CD14-positive monocyte (primary cell): ENCODE results near the gene IGFL1. TPM values are rescaled to one million over a fixed set of nuclear protein-coding genes. Genes with fewer than 3 reads are reported as not detected.
"Not testable (repeated sequence)": the region's sequence is repeated elsewhere in the genome, so short reads cannot be mapped to it uniquely, and the experiment has no call there.

Experiments
- DNase-seq, 3 donors: peaks; one replicate each; pipeline ENCODE4 v3.0.0-alpha.2; 2011 to 2022
- H2AFZ ChIP-seq: 2 replicates; pipeline ENCODE4 v1.6.0; 2012; ENCODE audit warnings: mild to moderate bottlenecking, low read depth, low read length, inconsistent platforms; ENCODE audit not compliant: insufficient read depth, poor library complexity, severe bottlenecking
- H3K27ac ChIP-seq, 2 donors: 1 replicate in 1 of 2; 2 replicates in 1 of 2; pipeline ENCODE4 v1.5.1; 2012 to 2013; ENCODE audit warnings: low read length in 2 of 2, control low read depth in 1 of 2, inconsistent platforms in 1 of 2, low read depth in 1 of 2, mild to moderate bottlenecking in 1 of 2
- H3K27me3 ChIP-seq, 2 donors: one replicate each; pipeline versions ENCODE4 v1.6.0 to v1.6.1; 2011 to 2013; ENCODE audit warnings: low read length in 2 of 2; ENCODE audit not compliant: control insufficient read depth in 2 of 2, insufficient read depth in 2 of 2
- H3K36me3 ChIP-seq, 2 donors: replicated peaks in 1 of 2; 1 replicate in 1 of 2; 2 replicates in 1 of 2; pipeline versions ENCODE4 v1.5.1 to v1.6.1; 2012 to 2013; ENCODE audit warnings: low read length in 2 of 2, control low read depth in 1 of 2, inconsistent platforms in 1 of 2, mild to moderate bottlenecking in 1 of 2; ENCODE audit not compliant: insufficient read depth in 2 of 2, control insufficient read depth in 1 of 2
- H3K4me1 ChIP-seq, 2 donors: 1 replicate in 1 of 2; 2 replicates in 1 of 2; pipeline versions ENCODE4 v1.5.1 to v1.6.1; 2012 to 2013; ENCODE audit warnings: low read length in 2 of 2, control low read depth in 1 of 2, inconsistent platforms in 1 of 2, mild to moderate bottlenecking in 1 of 2, moderate library complexity in 1 of 2; ENCODE audit not compliant: insufficient read depth in 2 of 2, control insufficient read depth in 1 of 2
- H3K4me2 ChIP-seq: replicated peaks from 2 replicates; pipeline ENCODE3; 2012; ENCODE audit warnings: low read length, moderate library complexity, mild to moderate bottlenecking; ENCODE audit not compliant: poor library complexity, severe bottlenecking; ENCODE audit errors: extremely low read depth
- H3K4me3 ChIP-seq, 3 experiments: fragments of 200-600 bp in 1 of 3; sonication (generic) in 1 of 3; replicated peaks in 1 of 3; 1 replicate in 2 of 3; 2 replicates in 1 of 3; pipeline ENCODE4 v1.5.1; 2011 to 2013; ENCODE audit warnings: low read length in 3 of 3, mild to moderate bottlenecking in 3 of 3, control low read depth in 2 of 3, low read depth in 2 of 3, inconsistent platforms in 1 of 3, moderate library complexity in 1 of 3
- H3K79me2 ChIP-seq: 2 replicates; pipeline ENCODE4 v1.6.0; 2012; ENCODE audit warnings: mild to moderate bottlenecking, control low read depth, inconsistent platforms, low read length, moderate library complexity; ENCODE audit not compliant: insufficient read depth
- H3K9ac ChIP-seq: 2 replicates; pipeline ENCODE4 v1.6.0; 2017; ENCODE audit warnings: low read length, mild to moderate bottlenecking; ENCODE audit not compliant: insufficient read depth, poor library complexity, severe bottlenecking
- H3K9me3 ChIP-seq, 2 donors: replicated peaks in 1 of 2; 1 replicate in 1 of 2; 2 replicates in 1 of 2; pipeline versions ENCODE4 v1.5.1 to v1.6.1; 2012 to 2013; ENCODE audit warnings: low read length in 2 of 2, control low read depth in 1 of 2; ENCODE audit not compliant: control insufficient read depth in 1 of 2, insufficient read depth in 1 of 2
- H4K20me1 ChIP-seq: 2 replicates; pipeline ENCODE4 v1.6.0; 2012; ENCODE audit warnings: mild to moderate bottlenecking, low read length, control low read depth, moderate library complexity; ENCODE audit not compliant: insufficient read depth
- H3K27ac Mint-ChIP-seq, 7 donors: one replicate each; pipeline ENCODE4 v1.8.0; 2020; ENCODE audit warnings: mild to moderate bottlenecking in 7 of 7, mixed read lengths in 7 of 7, moderate library complexity in 6 of 7, inconsistent platforms in 2 of 7
- H3K27me3 Mint-ChIP-seq, 3 donors: one replicate each; pipeline ENCODE4 v1.8.0; 2021 to 2022; ENCODE audit warnings: low read depth in 3 of 3, mild to moderate bottlenecking in 3 of 3, mixed read lengths in 3 of 3, moderate library complexity in 3 of 3, inconsistent platforms in 1 of 3
- H3K36me3 Mint-ChIP-seq, 2 donors: one replicate each; pipeline ENCODE4 v1.8.0; 2020; ENCODE audit warnings: mixed read lengths in 2 of 2, inconsistent platforms in 1 of 2, mild to moderate bottlenecking in 1 of 2
- H3K4me1 Mint-ChIP-seq: one replicate; pipeline ENCODE4 v1.8.0; 2020; ENCODE audit warnings: mild to moderate bottlenecking, mixed read lengths
- H3K4me3 Mint-ChIP-seq, 2 donors: one replicate each; pipeline ENCODE4 v1.8.0; 2020; ENCODE audit warnings: mild to moderate bottlenecking in 2 of 2, mixed read lengths in 2 of 2, moderate library complexity in 1 of 2
- H3K9me3 Mint-ChIP-seq, 7 donors: one replicate each; pipeline ENCODE4 v1.8.0; 2020 to 2022; ENCODE audit warnings: mixed read lengths in 7 of 7, mild to moderate bottlenecking in 6 of 7, moderate library complexity in 6 of 7, inconsistent platforms in 2 of 7
- CTCF ChIP-seq: fragments of 200-600 bp; IDR thresholded peaks from one replicate; pipeline ENCODE4 v1.8.0; 2022; ENCODE audit warnings: antibody characterized with exemption, mild to moderate bottlenecking
- WGBS: methylation state at CpG from one replicate; pipeline ENCODE4 v1.1.5; 2013; ENCODE audit warnings: missing lambda C conversion rate; ENCODE audit not compliant: insufficient coverage; 5-methylcytosine and 5-hydroxymethylcytosine counted together
- intact Hi-C, 2 donors: fragments of 100-400 bp; cut with micrococcal nuclease; formaldehyde crosslinking; loops; one replicate each; pipeline versions ENCODE4 v1.15.0 to v1.15.1; 2023
- polyA plus RNA-seq, 3 donors: library from polyadenylated mRNA; depleted of rRNA in 1 of 3; unstranded in 2 of 3; stranded (reverse) in 1 of 3; fragments of 300-500 nt in 2 of 3; fragments of >200 nt in 1 of 3; fragmentation: Illumina TruSeq in 2 of 3; gene quantifications; 1 replicate in 2 of 3; 2 replicates in 1 of 3; pipeline ENCODE4 v1.2.3, GENCODE V29; 2012 to 2021

IGFL1 gene
- polyA plus RNA-seq, 3 donors = not detected

- H3K9ac ChIP-seq = no peak overlapping the region
- H3K27ac ChIP-seq = no peak overlapping the region
- H3K27me3 ChIP-seq = no peaks in the 10 kb centered on the region
- no peak for TF ChIP-seq CTCF
- Mint-ChIP-seq H3K27me3 (peaks cover 22 to 38% (median 31%) of the 10 kb centered on the region in 3 donors), H3K36me3 (no peaks in the 10 kb centered on the region), H3K9me3 (no peaks in the 10 kb centered on the region), H3K4me3 (no peak overlapping the region), H3K27ac (no peak overlapping the region), H3K4me1 (peaks cover 26% of the 10 kb centered on the region)
- no peaks in the 10 kb centered on the region for H3K9me3 ChIP-seq
- DNase-seq = no peak
- H3K4me1 ChIP-seq = peaks cover 18 to 23% of the 10 kb centered on the region in 2 donors
- H4K20me1 ChIP-seq = no peaks in the 10 kb centered on the region
- WGBS = 90% methylated on average over 2 of the region's 5 CpGs
- no peaks in the 10 kb centered on the region for H3K79me2 ChIP-seq
- H3K4me3 ChIP-seq = no peak overlapping the region
- no peak overlapping the region for H3K4me2 ChIP-seq
- no peak overlapping the region for H2AFZ ChIP-seq
- no peaks in the 10 kb centered on the region for H3K36me3 ChIP-seq
- intact Hi-C loops = no loop called here
These were observed 23.4 kb upstream of the IGFL1 start for GRCh38 chr19:46206176-46206575.

DNA sequence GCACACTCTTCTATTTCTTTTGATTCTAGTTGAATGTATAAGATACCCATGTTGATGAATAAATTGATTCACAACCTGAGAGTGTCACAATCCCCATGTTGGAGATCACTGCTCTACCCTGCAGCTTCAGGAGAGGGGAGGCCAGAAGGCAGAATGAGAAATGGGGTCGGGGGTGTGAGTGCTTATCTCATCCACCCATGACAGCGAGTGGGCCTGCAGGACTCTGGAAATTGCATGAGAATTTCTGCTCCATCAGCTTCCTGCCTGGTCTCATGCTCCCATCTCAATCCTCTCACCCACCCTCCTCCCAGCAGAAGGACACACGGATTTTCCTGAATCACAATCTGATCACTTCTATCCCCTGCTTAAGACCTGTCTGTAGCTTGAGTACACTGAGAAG, 22.9 kb upstream of the IGFL1 start:
- 83% methylated on average over 1 of the region's 3 CpGs for WGBS
- Mint-ChIP-seq H3K9me3 (no peaks in the 10 kb centered on the region), H3K27ac (no peak overlapping the region), H3K4me1 (peaks cover 25% of the 10 kb centered on the region), H3K36me3 (no peaks in the 10 kb centered on the region), H3K4me3 (no peak overlapping the region), H3K27me3 (peaks cover 26 to 34% (median 27%) of the 10 kb centered on the region in 3 donors)
- H3K27ac ChIP-seq = no peak overlapping the region
- no peak for TF ChIP-seq CTCF
- no peak overlapping the region for H3K9ac ChIP-seq
- H3K27me3 ChIP-seq = no peaks in the 10 kb centered on the region
- H4K20me1 ChIP-seq = no peaks in the 10 kb centered on the region
- no peaks in the 10 kb centered on the region for H3K36me3 ChIP-seq
- H3K79me2 ChIP-seq = no peaks in the 10 kb centered on the region
- peaks cover 18 to 23% of the 10 kb centered on the region in 2 donors for H3K4me1 ChIP-seq
- H3K9me3 ChIP-seq = no peaks in the 10 kb centered on the region
- no peak overlapping the region for H3K4me3 ChIP-seq
- no peak overlapping the region for H2AFZ ChIP-seq
- DNase-seq = no peak
- no peak overlapping the region for H3K4me2 ChIP-seq
- intact Hi-C loops = no loop called here

DNA sequence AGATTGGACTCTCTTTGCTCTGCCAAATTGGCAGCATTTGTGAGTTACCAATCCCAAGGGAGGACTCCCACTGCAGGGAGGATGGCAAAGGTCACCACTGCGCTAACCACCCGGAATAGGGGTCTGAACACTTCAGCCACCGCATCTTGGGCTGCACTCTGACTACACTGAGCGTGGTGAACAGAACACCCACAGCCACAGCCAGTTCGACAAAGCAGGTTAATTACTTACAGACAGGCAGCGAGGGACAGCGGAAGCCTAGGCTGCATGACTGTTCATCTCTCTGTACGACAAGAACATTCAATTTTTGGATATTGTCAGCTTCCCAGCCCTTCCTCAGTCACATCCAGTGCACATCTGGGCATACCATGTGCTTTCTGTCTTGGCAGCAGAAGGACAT, 21.7 kb upstream of the IGFL1 start:
- H3K27ac Mint-ChIP-seq, intact Hi-C loops, H3K27ac ChIP-seq, DNase-seq, H3K9me3 ChIP-seq, H3K27me3 ChIP-seq, H3K9me3 Mint-ChIP-seq, H3K9ac ChIP-seq, H3K36me3 Mint-ChIP-seq, H3K36me3 ChIP-seq, H4K20me1 ChIP-seq, H3K4me3 Mint-ChIP-seq, H3K79me2 ChIP-seq, H3K4me3 ChIP-seq, H2AFZ ChIP-seq, H3K4me2 ChIP-seq: not testable (repeated sequence)
- H3K4me1 ChIP-seq = peaks cover 18 to 23% of the 10 kb centered on the region in 2 donors
- peaks cover 25% of the 10 kb centered on the region for H3K4me1 Mint-ChIP-seq
- WGBS = 89% methylated on average over 4 of the region's 8 CpGs
- H3K27me3 Mint-ChIP-seq = peaks cover 18 to 26% (median 23%) of the 10 kb centered on the region in 3 donors
